Activated T-cell treated with anti-CD3 and anti-CD28 coated beads, Interleukin-2, amount 50 U/mL, for 48 hours (primary cell): ENCODE results near the gene KCNA4.
"Not testable (repeated sequence)": the region's sequence is repeated elsewhere in the genome, so short reads cannot be mapped to it uniquely, and the experiment has no call there.

Source experiments
- DNase-seq, 2 experiments: peaks; one replicate each; pipeline ENCODE4 v3.0.0-alpha.2; 2020

KCNA4 gene

DNA sequence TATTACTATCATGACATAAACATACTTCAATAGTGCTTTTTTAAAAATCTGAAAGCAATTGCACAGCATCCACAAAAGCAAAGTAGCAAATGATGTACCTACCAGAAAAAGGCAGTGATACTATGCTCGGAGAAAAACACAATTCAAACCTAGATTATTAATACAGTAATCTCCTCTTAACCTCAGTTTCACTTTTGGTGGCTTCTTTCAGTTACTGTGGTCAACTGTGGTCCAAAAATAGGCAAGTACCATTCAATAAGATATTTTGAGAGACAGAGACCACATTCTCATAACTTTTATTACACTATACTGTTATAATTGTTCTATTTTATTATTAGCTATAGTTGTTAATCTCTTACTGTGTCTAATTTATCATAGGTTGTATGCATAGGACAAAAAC lies 20.8 kb downstream of the KCNA4 start:
- no peak for DNase-seq

- no peak for DNase-seq
Observed at GRCh38 chr11:29989174-29989970, 27.5 kb downstream of the KCNA4 start.

- DNase-seq: no peak
Observed at GRCh38 chr11:29985248-29985647, 31.6 kb downstream of the KCNA4 start.

DNA sequence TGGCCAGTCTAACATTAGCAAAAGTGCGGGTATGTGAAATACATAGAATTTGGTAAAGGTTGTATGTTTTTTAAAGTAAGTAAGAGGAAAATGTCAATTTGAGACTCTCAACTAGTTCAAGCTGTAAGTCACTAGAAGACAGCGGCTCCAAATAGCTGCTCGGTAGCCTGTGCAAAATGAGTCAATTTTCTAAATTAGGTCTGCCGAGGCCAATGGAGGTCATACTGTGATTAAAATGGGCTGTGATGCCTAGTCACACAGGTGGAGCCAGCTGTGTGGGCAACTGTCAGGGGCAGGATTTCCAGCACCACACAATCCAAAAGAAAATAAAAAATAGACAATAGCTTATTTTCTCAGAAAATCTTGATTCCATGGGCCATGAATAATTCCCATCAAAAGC lies 32.3 kb downstream of the KCNA4 start:
- DNase-seq: no peak

- DNase-seq: no peak
Observed at GRCh38 chr11:29978549-29978948, 38.3 kb downstream of the KCNA4 start.

GRCh38 chr11:29975580-29975979 lies 41.2 kb downstream of the KCNA4 start:
- DNase-seq: not testable (repeated sequence)

DNA sequence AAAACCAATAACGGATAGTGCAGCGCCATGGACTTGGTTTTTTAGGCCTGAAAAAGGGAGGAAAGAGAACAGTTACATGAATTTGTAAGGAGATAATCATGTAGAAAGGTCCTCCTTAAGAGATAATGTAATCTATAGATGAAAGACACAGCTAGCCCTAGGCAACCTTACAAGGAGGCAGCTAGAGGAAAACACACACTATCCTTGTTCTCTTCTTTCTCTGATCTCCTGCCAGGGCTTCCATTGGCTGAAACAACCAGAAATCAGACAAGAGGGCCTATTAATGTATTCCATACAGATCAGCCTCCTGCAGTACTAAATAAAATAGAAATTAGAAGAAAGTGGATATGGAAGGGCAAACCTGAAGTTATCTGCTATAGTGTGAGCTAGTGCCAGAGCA lies 53.0 kb downstream of the KCNA4 start:
- no peak for DNase-seq

DNA sequence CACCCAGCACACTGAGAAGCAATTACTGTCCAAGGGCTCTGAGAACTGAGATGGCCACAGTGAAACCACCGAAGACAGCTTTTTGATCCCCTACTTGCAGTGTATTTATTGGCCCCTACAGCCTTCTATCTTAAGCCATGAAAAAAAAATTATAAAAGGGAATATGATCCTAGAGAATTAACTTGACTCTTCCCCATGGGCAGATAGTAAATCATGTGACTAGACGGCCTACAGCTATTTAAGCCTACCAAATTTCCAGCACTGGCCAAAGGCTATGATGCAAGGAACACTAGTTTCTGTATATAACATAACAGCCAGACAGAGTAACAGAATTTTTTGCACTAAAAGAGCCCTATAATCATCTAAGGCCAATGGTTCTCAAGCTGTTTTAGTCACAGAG lies 53.8 kb downstream of the KCNA4 start:
- DNase-seq: no peak

GRCh38 chr11:29962243-29962642 lies 54.6 kb downstream of the KCNA4 start:
- no peak for DNase-seq
